ENCODE data around the gene MAMDC2.
"Not testable (repeated sequence)": the region's sequence is repeated elsewhere in the genome, so short reads cannot be mapped to it uniquely, and the experiment has no call there.

The MAMDC2 gene

DNA sequence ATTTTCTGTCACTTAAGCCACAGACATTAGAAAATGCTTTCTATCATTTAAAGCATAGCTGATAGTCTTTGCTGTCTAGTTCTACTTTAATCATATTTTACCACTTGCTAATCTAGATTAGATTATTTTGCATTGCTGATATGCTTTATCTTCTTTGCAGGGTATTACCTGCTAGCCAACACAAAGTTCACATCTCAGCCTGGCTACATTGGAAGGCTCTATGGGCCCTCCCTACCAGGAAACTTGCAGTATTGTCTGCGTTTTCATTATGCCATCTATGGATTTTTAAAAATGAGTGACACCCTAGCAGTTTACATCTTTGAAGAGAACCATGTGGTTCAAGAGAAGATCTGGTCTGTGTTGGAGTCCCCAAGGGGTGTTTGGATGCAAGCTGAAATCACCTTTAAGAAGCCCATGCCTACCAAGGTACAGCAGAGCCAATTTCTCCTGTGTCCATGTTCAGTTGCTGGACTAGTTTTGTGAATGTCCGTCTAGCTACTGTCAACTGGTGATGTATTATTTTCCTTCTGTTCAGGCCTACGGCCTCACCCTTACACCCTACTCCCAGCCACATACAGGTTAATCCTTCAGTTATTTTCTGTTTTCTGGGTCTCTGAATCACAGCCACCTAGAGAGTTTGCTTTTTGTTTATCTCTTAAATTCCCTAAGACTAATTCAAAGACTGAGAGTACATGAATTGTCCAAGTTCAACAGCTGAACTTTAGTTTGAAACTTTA is 99.9 kb downstream of the MAMDC2 start:
- no peak for DNase-seq

DNA sequence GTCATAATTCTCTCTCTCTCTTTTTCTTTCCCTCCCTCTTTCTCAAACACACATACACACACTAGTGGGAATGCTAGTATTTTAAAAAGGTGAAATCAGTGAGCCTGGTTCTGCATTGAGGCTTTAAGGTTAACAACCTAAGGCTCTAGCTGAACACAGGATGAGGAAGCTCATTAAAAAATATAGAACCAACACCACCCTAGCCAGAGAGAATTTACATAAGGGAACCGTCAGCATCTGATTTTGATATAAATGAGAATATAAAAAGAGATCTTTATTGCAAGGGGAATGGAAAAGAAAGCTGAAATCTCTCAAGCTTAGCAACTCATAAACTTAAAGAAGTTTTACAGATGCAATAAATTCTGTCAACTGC is 100.5 kb downstream of the MAMDC2 start:
- DNase-seq, result no peak

DNA sequence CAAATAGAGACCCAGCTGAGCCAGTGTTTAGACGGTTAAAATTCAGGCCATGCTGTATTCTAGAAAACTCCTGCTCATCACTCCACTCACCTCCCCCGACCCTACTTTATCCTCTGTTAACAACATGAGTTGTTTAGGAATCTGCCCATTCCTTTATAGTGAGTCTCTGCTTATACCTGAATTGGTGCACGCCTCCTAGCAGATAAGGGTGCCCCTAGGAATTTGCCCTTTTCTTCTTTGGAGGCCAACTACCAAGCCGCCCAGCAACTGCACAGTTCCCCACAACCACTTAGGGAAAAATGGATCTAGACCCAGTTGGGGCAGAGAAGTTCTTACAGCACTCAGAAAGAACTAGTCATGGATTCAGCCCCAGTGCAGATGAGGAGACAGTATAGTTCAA is 102.3 kb downstream of the MAMDC2 start:
- DNase-seq, result no peak

DNA sequence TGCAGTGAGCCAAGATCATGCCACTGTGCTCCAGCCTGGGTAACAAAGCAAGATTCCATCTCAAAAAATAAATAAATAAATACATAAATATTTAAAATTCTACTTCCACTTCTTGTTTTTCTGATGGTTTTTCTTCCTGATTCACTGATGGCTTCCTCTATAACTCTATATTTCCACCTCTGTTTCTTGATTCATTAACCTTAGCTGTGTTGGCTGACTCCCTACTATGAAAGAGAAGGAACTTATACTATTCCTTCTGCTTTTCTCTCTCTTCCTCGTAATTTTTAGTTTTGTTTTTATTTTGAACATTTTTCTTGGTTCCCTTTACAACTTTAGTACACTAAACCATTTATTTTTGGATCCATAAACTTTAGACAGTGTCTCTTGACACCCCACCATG is 103.5 kb downstream of the MAMDC2 start:
- DNase-seq, result no peak

DNA sequence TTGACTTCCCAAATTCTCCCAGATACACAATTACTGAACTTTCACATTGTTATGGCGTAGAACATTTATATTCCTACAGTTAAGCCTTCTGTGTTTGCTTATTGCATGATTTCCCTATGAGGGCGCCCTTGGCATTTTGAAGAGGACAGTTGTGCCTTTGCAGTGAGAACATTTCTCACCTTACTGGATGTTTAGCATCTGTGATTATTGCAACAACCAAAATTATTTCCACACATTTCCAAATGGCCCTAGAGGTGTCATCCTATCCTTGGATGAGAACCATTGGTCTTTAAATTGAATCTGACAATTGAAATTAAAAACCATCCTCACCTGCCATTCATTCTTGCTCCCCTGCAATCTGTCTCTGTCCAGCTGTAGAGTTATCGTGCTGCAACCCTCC is 104.0 kb downstream of the MAMDC2 start:
- no peak for DNase-seq

DNA sequence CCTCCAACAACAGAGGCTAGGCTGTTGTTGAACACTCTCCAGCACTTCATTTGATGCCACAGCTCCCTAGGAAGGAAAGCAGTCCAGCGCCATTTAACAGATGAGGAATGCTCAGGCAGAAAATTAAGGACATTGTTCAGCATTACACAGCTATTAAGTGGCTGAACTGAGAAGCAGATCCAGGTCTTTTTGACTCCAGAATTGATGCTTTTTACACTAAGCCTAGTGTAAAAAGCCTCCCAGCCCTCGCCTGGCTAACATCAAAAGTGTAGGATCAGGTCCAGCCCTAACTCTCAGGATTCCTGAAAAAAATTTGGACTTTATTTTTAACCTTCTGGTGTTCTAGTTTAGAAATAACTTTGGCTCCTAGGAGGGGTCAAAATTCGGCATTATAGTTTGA is 108.7 kb downstream of the MAMDC2 start:
- DNase-seq, result no peak

DNA sequence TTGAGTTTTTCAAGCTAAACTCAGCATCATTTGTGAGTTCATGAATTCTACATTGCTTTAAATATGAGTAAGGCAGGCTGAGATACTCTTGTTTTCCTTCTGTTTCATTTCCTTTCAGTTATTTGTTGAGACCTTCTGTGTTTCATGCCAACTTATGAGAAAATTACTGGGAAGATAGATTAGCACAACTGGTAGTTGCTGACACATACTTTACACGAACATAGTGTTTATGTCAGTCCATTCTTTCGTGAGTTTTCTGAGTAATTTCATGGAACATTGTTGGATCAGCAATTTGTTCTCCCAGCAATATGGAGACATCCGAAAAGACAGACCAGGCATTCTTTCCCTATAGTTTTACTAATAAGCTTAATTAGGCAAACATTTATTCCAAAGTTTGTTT is 113.1 kb downstream of the MAMDC2 start:
- DNase-seq, result no peak

DNA sequence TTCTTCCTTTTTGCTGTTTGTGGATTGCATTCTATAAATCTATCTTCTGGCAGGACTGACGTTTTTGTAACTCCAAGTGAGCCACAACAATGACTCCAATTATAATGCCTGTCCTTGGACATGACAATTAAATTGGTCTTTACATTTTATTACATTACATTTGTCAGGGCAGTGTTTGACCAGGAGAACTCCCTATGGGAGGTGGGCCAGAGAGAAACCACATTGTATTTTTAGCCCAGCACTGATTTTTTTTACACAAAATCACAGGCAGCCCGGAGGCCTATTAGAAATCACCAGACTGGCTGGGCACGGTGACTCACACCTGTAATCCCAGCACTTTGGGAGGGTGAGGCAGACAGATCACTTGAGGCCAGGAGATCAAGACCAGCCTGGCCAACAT is 116.0 kb downstream of the MAMDC2 start:
- DNase-seq, result no peak

DNA sequence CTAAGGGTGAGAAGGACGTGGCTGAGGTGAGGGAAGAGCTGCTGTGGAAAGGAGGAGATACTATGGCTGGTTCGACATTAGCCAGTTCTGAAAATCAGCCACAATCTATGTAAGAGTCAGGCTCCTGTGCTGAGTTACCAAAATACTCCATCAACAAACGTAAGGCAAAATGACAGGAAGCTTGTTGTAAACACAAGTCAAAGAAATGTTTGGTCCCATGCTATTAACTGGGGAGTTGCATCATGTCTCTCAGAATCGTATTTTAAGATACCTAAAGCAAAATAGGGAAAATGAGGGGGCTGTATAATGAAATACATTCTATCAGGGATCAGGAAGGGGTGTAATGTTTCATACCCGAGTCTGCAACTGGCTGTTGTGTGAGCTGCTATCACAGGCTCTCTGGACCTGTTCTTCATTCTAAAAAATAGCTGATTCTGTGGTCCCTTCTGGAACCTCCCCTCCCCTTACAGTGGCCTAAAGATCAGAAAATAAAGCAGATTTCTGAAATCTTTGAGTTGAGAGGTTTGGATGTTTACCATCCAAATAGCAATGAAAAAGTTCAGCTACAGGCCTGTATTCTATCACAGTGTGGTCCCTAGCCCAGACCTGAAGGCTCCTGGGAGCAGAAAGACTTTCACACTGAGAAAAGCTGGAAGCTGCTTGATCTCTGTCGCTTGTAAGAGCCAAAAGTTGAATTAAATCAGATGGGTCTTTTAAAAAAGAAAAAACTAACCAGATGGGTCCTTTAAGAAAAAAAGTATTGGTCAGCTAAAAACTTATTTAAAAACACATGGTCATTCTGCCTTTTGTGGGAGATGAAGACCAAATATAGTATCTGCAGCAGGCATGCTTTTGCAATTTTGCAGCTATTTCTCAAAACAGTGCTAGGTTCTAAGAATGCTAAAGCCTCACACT is 117.3 kb downstream of the MAMDC2 start:
- DNase-seq, result no peak

DNA sequence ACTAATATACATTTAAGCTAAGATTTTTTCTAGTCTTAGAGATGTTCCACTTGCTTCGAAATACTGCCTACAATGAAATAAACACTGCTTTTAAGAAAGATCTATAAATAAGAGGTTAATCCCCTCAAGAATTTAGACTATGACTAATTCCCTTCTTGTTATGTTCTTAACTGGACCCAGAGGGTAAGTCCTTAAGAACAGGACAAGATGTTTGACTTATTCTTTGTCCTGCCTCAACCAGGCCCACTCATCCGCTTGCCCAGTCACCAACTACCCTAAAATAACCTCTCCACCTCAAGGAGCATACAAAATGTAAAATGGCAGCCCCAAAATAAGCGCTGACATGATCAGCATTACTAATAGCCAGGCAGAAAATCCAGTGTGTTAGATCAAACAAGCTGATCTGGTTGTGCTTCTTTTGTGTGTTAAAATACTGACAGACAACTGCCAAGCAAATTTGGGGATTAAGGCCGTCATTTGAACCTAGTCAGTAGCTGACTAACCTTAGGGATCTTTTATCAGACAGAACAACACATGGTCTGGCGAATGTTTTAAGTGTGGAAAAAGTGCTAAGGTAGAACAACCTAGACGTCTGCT is 121.5 kb downstream of the MAMDC2 start:
- no peak for DNase-seq

DNA sequence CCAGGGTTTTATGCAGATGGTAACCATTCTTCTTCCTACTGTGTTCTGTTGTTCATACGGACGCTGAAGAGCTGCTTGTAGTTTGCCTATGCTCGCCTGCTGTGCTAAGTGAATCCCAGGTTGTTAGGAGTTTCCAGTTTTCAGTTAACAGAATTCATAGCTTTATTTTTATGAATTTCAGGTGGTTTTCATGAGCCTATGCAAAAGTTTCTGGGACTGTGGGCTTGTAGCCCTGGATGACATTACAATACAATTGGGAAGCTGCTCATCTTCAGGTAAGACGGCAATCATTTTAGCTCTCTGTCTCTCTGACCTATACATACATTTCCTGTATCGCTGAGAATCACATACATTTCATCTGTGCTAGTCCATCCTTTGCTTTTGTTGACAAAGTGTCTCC is 124.9 kb downstream of the MAMDC2 start:
- DNase-seq, result no peak

DNA sequence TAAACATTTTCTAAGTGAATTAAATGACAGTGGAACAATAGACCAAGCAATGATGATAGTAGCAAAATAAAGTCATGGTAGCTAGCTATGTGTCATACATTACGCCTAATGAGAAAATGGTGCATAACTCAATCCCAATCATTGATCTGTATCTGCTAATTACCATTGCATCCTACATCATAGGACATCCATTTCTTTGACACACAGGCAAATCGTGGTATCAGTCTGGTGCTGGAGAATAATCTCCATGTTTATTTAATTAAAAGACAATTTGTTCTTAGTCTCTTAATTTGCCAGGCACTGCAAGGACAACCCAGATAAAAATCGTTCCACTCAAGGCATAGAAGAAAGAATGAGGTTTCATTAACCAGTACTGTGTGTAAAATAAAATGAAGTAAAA is 125.6 kb downstream of the MAMDC2 start:
- DNase-seq, result no peak

DNA sequence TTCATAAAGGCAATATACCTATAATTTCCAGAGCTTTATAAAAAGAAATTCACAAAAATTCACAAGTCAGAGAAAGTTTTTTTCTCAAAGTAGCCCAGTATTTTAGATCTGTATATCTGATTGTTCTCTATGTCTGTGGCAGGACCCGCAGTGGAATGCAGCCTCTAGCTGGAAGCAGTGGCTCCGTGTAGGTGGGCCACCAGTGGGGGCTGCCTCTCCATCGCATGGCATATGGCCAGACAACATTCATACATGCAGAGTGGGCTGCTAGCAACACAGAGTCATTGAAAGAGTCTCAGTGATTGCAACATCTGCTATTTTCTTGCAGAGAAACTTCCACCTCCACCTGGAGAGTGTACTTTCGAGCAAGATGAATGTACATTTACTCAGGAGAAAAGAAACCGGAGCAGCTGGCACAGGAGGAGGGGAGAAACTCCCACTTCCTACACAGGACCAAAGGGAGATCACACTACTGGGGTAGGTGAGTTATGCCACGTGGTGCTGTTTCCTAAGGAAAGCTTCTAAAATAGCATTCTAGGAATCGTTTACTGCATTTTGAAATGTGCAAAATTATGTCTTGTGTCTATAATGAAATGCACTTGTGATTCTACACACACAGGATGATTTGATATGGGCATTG is 126.6 kb downstream of the MAMDC2 start:
- no peak for DNase-seq

DNA sequence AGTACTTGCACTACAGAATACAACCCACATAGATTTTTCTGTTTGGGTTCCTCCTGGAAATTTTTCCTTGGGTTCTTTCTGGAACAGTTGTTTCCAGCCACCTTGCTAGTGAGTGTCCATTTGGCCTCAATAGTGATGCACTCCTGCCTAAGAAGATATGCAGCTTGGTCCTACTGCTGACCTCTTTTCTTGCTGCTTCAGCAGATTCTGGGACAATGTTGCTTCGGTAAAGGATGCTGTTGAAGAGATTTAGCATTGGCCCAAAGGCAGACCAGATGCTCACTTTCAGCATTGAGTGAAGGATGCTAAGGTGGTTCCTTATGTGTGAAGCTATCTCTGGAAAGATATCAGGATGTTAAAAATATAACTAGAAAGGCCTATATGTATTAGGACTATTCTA is 128.9 kb downstream of the MAMDC2 start:
- no peak for DNase-seq

DNA sequence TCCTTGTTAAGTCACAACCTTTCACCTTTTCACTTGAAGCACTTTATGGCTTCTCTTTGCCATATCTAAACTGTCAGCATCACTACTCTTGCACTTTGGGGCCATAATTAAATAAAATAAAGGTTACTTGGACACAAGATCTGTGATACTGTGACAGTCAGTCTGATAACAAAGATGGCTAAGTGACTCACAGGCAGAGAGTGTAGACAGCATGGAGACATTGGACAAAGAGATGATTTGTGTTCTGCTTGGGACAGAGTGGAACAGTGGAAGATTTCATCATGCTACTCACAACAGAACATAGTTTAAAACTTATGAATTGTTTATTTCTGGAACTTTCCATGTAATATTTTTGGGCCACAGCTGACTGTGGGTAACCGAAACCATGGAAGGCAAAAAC is 133.5 kb downstream of the MAMDC2 start:
- DNase-seq, result no peak

DNA sequence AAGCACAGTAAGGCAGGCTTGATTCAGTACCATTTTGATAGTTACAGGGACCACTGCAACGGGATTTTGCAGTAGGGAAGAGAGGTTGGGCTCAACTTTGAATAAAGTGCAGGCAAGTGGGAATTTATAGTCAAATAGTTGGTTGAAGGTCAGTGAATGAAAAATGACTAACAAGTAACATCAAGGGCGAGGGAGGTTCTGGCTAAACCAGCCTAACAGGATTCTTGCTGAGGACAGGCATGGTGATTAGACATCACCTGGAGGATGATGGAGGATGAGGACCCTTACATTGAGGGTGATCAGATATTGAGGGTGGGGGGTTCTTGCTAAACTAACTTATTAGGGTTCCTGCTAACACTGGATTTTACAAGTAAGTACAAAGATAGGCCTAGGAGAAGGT is 149.1 kb downstream of the MAMDC2 start:
- DNase-seq, result no peak

DNA sequence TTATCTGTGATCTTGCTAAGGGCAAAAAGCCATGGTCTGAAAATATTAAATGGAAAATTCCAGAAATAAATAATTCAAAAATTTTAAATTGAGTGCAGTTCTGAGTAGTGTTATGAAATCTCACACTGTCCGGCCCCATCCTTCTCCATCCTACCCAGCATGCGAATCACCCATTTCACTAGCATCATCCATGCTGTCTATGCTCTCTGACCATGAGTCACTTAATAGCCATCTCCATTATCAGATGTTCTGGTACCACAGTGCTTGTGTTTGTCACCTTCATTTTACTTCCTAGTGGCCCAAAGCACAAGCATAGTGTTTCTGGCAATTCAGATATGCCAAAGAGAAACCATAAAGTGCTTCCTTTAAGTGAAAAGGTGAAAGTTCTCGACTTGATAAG is 151.8 kb downstream of the MAMDC2 start:
- DNase-seq, result no peak

DNA sequence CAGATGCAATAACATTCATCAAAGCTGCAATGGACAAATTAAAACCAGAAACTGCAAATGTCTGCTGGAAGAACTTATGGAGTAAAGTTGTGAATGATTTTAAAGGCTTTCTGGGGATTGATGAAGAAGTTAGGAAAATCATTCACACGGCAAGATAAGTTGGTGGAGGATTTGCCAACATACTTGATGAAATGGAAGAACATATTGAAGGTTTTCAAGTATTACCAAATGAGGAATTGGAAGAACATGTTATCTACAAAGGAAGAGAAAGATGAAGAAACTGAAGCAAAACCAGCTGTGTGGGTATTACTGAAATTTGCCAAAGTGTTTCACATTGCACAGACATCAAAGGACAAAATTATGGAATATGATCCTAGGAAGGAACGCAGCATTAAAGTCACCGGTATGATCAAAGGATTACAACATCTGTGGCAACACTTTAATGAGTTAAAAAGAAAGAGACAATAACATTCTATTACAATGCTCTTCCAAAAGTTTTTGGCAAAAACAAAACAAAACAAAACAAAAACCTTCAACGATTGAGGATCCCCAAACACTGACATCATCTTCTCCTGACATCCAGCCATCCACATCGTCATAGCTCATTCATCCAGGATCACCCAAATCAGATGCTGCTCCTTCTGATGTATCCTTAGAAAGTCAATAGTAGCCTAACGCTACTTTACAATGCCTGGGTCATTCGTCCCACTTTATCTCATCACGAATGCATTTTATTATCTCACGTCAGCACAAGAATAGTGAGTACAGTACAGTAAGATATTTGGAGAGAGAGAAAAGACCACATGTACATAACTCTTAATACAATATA is 153.8 kb downstream of the MAMDC2 start:
- no peak for DNase-seq

DNA sequence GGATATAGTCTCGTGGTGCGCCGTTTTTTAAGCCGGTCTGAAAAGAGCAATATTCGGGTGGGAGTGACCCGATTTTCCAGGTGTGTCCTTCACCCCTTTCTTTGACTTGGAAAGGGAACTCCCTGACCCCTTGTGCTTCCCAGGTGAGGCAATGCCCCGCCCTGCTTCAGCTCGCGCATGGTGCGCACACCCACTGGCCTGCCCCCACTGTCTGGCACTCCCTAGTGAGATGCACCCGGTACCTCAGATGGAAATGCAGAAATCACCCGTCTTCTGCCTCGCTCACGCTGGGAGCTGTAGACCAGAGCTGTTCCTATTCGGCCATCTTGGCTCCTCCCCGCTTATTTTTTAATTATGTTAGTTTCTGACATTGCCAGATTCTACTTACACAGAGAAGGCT is 161.1 kb downstream of the MAMDC2 start:
- DNase-seq, result not testable (repeated sequence)

DNA sequence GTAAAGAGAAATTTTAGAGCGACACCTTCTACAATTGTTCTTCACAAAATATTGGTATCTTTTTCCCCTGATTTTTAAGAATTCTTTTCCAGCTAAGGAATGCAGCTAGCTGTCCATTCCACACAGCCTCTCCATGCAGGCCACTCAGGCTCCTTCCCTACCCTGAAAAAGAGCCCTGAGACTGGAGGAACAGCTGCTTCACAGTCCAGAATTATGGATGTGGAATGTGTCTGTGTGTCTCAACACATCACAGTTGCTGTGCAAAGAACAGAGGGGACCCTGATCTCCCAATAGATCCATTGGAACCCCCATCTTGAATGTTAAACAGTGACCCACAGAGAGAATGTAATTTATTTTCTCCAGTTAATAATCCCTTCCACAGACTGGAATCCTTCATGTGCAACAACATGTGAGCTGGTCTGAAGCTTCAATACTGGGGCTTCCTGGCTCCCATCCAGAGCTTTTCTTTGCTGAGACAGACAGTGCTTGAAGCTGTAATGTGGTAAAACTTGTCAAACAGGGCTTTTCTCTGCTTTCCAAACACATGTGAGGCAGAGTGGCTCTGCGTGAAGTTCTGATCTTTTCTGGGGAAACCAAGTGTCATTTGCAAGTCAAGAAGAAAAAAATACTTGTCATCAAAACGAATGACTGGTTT is 161.8 kb downstream of the MAMDC2 start:
- peak; percentile 3 for DNase-seq

DNA sequence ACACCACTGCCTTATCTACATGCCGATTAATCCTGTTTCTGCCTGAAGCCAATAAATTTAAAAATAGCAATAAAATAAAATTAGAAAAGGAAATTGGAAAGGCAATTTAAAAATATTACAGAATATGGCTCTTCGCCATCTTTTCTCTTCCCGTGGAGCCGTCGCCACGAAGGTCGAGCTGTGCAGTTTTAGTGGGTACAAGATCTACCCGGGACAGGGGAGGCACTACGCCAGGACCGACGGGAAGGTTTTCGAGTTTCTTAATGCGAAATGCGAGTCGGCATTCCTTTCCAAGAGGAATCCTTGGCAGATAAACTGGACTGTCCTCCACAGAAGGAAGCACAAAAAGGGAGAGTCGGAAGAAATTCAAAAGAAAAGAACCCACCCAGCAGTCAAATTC is 173.4 kb downstream of the MAMDC2 start:
- DNase-seq, result no peak

DNA sequence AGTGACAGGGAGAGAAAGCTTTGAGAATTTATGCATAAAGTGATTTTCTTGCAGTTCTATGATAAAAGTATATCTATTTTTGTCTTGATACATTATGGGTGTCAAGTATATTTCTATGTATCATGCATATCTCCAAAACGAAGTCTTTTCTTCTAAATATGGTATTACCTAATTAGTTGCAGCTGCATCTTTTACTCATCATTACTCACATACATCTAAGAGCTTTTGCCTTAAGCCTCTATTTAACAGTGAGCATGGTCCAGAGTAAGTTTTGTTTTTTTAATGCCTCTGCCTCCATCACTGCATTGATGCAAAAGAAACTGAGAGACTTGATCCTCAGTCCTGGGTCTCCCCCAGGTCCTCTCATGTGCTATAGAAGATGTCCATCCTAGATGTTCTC is 175.1 kb downstream of the MAMDC2 start:
- no peak for DNase-seq
